Panc1 (cell line): Measurements from ENCODE around the gene ILDR2. TPM values are rescaled to one million over a fixed set of nuclear protein-coding genes. Genes with fewer than 3 reads are reported as not detected.

ENCODE experiments used
- ATAC-seq: fragments of 200-7000 bp; cut with Tn5 transposase; 2 replicates; pipeline ENCODE4 v1.9.1; 2020; ENCODE audit warnings: mild to moderate bottlenecking, moderate library complexity
- BruUV-seq: library from RNA; stranded (reverse); fragments of 400-500 nt; replicated peaks from 2 replicates; lab custom pipeline; 2021; lab: Mats Ljungman, UMichigan
- CTCF ChIA-PET: fragments of 300-600 bp; sonication (Branson Sonifier 250); formaldehyde crosslinking; loops from one replicate; lab custom pipeline; 2022; ENCODE audit warnings: antibody characterized with exemption; lab: Charles Lee
- POLR2A ChIA-PET: fragments of 300-600 bp; sonication (Branson Sonifier 250); formaldehyde crosslinking; loops from one replicate; lab custom pipeline; 2022; ENCODE audit warnings: antibody characterized with exemption; lab: Charles Lee
- DNase-seq: peaks from one replicate; pipeline ENCODE4 v3.0.0-alpha.2; 2010; ENCODE audit warnings: low read depth, low spot score
- H3K27ac ChIP-seq: 2 replicates; pipeline ENCODE4 v1.5.1; 2011; ENCODE audit warnings: mild to moderate bottlenecking, low read length, inconsistent platforms
- H3K27me3 ChIP-seq: fragments of 200-500 bp; sonication (Bioruptor generic); 2 replicates; pipeline ENCODE4 v1.6.0; 2014; ENCODE audit warnings: low read length, inconsistent platforms; ENCODE audit not compliant: control insufficient read depth, insufficient read depth
- H3K36me3 ChIP-seq: fragments of 200-500 bp; sonication (Bioruptor generic); 2 replicates; pipeline ENCODE4 v1.5.1; 2014; ENCODE audit warnings: inconsistent platforms, mild to moderate bottlenecking, low read length, moderate library complexity; ENCODE audit not compliant: control insufficient read depth, insufficient read depth
- H3K4me1 ChIP-seq: 2 replicates; pipeline ENCODE4 v1.5.1; 2011; ENCODE audit warnings: inconsistent platforms, mild to moderate bottlenecking, low read length, moderate library complexity; ENCODE audit not compliant: control insufficient read depth, insufficient read depth
- H3K4me3 ChIP-seq, 2 experiments: 2 replicates each; pipeline ENCODE4 v1.5.1; 2011 to 2012; ENCODE audit warnings: low read depth in 2 of 2, low read length in 2 of 2, mild to moderate bottlenecking in 2 of 2, inconsistent platforms in 1 of 2, moderate library complexity in 1 of 2
- H3K9me3 ChIP-seq: fragments of 200-500 bp; sonication (Bioruptor generic); 2 replicates; pipeline ENCODE4 v1.5.1; 2014; ENCODE audit warnings: low read depth, mild to moderate bottlenecking, inconsistent platforms, low read length, moderate library complexity; ENCODE audit not compliant: control insufficient read depth, insufficient read depth
- CTCF ChIP-seq: fragments of 450-650 bp; IDR thresholded peaks from 2 replicates; pipeline ENCODE4 v1.5.1; 2017; ENCODE audit warnings: mild to moderate bottlenecking
- POLR2AphosphoS5 ChIP-seq: IDR thresholded peaks from 2 replicates; pipeline ENCODE4 v1.6.1; 2012; ENCODE audit warnings: mild to moderate bottlenecking, low read depth, low read length, moderate library complexity
- REST ChIP-seq, 2 experiments: IDR thresholded peaks; 2 replicates each; pipeline ENCODE4 v1.6.1; 2011 to 2012; ENCODE audit warnings: low read depth in 2 of 2, control low read depth in 1 of 2, low read length in 1 of 2, mild to moderate bottlenecking in 1 of 2, moderate library complexity in 1 of 2; ENCODE audit not compliant: insufficient read depth in 1 of 2
- SIN3A ChIP-seq: IDR thresholded peaks from 2 replicates; pipeline ENCODE4 v1.6.1; 2012; ENCODE audit warnings: low read depth, mild to moderate bottlenecking, low read length, moderate library complexity, borderline replicate concordance; ENCODE audit not compliant: insufficient read depth
- TCF7L2 ChIP-seq: IDR thresholded peaks from 2 replicates; pipeline ENCODE4 v1.6.1; 2011; ENCODE audit warnings: mild to moderate bottlenecking, low read depth, low read length, inconsistent platforms
- in situ Hi-C: cut with HindIII; loops from 2 replicates; pipeline ENCODE4 v1.10.0; 2016; ENCODE audit warnings: low sequenced_read_pairs, low pct_unique_long_range_greater_than_20kb
- intact Hi-C: fragments of 100-400 bp; cut with micrococcal nuclease; formaldehyde crosslinking; loops from one replicate; pipeline ENCODE4 v1.10.0; 2022; ENCODE audit not compliant: unreplicated experiment
- total RNA-seq: library from RNA; stranded (reverse); gene quantifications from one replicate; pipeline ENCODE4 v1.2.1, GENCODE V29; 2021; ENCODE audit not compliant: unreplicated experiment

ILDR2 gene
- total RNA-seq, 1 experiment from 2014 or later, result 0.08 TPM

GRCh38 chr1:166977951-166978350, 2.6 kb upstream of the ILDR2 start:
- H3K4me3 ChIP-seq, result no peak overlapping the region
- H3K27ac ChIP-seq, result no peak overlapping the region
- intact Hi-C loops (no loop called here), in situ Hi-C loops (no loop called here)
- H3K4me1 ChIP-seq, result peaks cover 6% of the 10 kb centered on the region
- no peaks in the 10 kb centered on the region; the same call in 1 of the 2 replicates for H3K36me3 ChIP-seq
- ATAC-seq, result no peak
- CTCF ChIA-PET, result no interaction called here
- peaks cover 30% of the 10 kb centered on the region for H3K27me3 ChIP-seq
- BruUV-seq, result no TSS peak
- DNase-seq, result no peak
- TF ChIP-seq REST (IDR thresholded peaks at IDR 0.05; ENCODE audit: insufficient read depth in 1 of 2, low read depth in 2 of 2, low read length in 1 of 2) (no peak), TCF7L2 (no peak), CTCF (no peak), SIN3A (no peak), POLR2AphosphoS5 (no peak)
- POLR2A ChIA-PET, result no interaction called here
- H3K9me3 ChIP-seq, result no peaks in the 10 kb centered on the region

- ChIA-PET CTCF (interaction anchor here (0.6 kb wide), 1 partner anchor 513 kb away, joined by 3 read pairs; no protein-coding TSS in a partner anchor), POLR2A (no interaction called here)
- TF ChIP-seq POLR2AphosphoS5 (no peak), TCF7L2 (no peak), CTCF (no peak), REST (IDR thresholded peaks at IDR 0.05; ENCODE audit: insufficient read depth in 1 of 2, low read depth in 2 of 2, low read length in 1 of 2) (no peak), SIN3A (no peak)
- DNase-seq (no peak), ATAC-seq (no peak)
- peak overlapping the region; percentile 39 to 45 for H3K4me3 ChIP-seq
- in situ Hi-C loops, result no loop called here
- H3K27ac ChIP-seq, result no peak overlapping the region
- BruUV-seq, result no TSS peak
- H3K27me3 ChIP-seq, result peaks cover 40% of the 10 kb centered on the region
- intact Hi-C loops, result no loop called here
- no peaks in the 10 kb centered on the region; the same call in 1 of the 2 replicates for H3K36me3 ChIP-seq
- H3K9me3 ChIP-seq, result no peaks in the 10 kb centered on the region
- H3K4me1 ChIP-seq, result peaks cover 6% of the 10 kb centered on the region
Measured at GRCh38 chr1:166974647-166975345, 544 bp downstream of the ILDR2 start.
